Left lung (tissue), 10 donors: Measurements from ENCODE around the gene MXD1. TPM values are rescaled to one million over a fixed set of nuclear protein-coding genes. Genes with fewer than 3 reads are reported as not detected.

ENCODE experiments used
- ATAC-seq: fragments of 200-7000 bp; cut with Tn5 transposase; one replicate; pipeline ENCODE4 v1.9.1; 2020; ENCODE audit warnings: moderate library complexity
- DNase-seq, 4 donors: peaks; one replicate each; pipeline ENCODE4 v3.0.0-alpha.2; 2013 to 2020
- H3K27ac ChIP-seq, 2 donors: fragments of 200-600 bp; sonication (generic) in 1 of 2; one replicate each; pipeline versions ENCODE4 v1.5.0 to v1.8.0; 2020 to 2021
- H3K27me3 ChIP-seq, 2 donors: fragments of 200-600 bp; sonication (generic) in 1 of 2; one replicate each; pipeline versions ENCODE4 v1.5.0 to v1.8.0; 2020 to 2021
- H3K36me3 ChIP-seq, 2 donors: fragments of 200-600 bp; sonication (generic) in 1 of 2; one replicate each; pipeline versions ENCODE4 v1.5.0 to v1.8.0; 2020 to 2021
- H3K4me1 ChIP-seq, 2 donors: fragments of 200-600 bp; one replicate each; pipeline ENCODE4 v1.8.0; 2021
- H3K4me3 ChIP-seq, 2 donors: fragments of 200-600 bp; sonication (generic) in 1 of 2; one replicate each; pipeline versions ENCODE4 v1.5.0 to v1.8.0; 2020 to 2021; ENCODE audit warnings: mild to moderate bottlenecking in 1 of 2
- H3K9me3 ChIP-seq, 2 donors: fragments of 200-600 bp; sonication (generic) in 1 of 2; one replicate each; pipeline versions ENCODE4 v1.5.0 to v1.8.0; 2020 to 2021
- CTCF ChIP-seq, 2 donors: fragments of 200-600 bp; sonication (generic) in 1 of 2; IDR thresholded peaks; one replicate each; pipeline versions ENCODE4 v1.5.0 to v1.8.0; 2021; ENCODE audit warnings: antibody characterized with exemption in 2 of 2
- intact Hi-C, 2 donors: fragments of 100-400 bp; cut with DNase I; formaldehyde crosslinking; loops; one replicate each; pipeline versions ENCODE4 v1.11.2 to v1.14.2; 2022
- polyA plus RNA-seq, 6 donors: library from polyadenylated mRNA; unstranded; fragments of 120-200 nt; gene quantifications; one replicate each; pipeline ENCODE4 v1.2.1, GENCODE V29; 2013; ENCODE audit not compliant: insufficient read length in 6 of 6
- total RNA-seq, 2 donors: library from RNA; stranded (reverse); fragmentation: NEBNext Ultra II Directional; extraction: Animal tissue kit (Norgen Biotek cat#: 25700); gene quantifications; one replicate each; pipeline ENCODE4 v1.2.1, GENCODE V29; 2021
- donor health status: DM: no; HTN: yes; CAD: no.
- donor health status: DM: no; HTN: no; CAD: no.

MXD1 gene
- total and polyA plus RNA-seq, 8 donors, result 9.3 to 82.4 (median 12.8) TPM

GRCh38 chr2:69972822-69973221 lies 57.9 kb downstream of the MXD1 start:
- Histone ChIP-seq H3K27ac (no peak overlapping the region), H3K9me3 (no peaks in the 10 kb centered on the region), H3K4me3 (no peak overlapping the region), H3K27me3 (no peaks in the 10 kb centered on the region), H3K36me3 (no peaks in the 10 kb centered on the region), H3K4me1 (peaks cover 0 to 25% of the 10 kb centered on the region in 2 donors)
- intact Hi-C loops, result no loop called here
- TF ChIP-seq CTCF (IDR thresholded peaks at IDR 0.05), result no peak
- no peak for DNase-seq
- ATAC-seq, result peak; percentile 28

- intact Hi-C loops, result no loop called here
- no peak for TF ChIP-seq CTCF (IDR thresholded peaks at IDR 0.05)
- Histone ChIP-seq H3K27ac (no peak overlapping the region), H3K27me3 (no peaks in the 10 kb centered on the region), H3K9me3 (no peaks in the 10 kb centered on the region), H3K36me3 (no peaks in the 10 kb centered on the region), H3K4me3 (no peak overlapping the region), H3K4me1 (peaks cover 0 to 30% of the 10 kb centered on the region in 2 donors)
- no peak for DNase-seq
- peak; percentile 81 for ATAC-seq
These were observed 58.4 kb downstream of the MXD1 start for GRCh38 chr2:69973335-69973735.

- no peaks in the 10 kb centered on the region for H3K27me3 ChIP-seq
- peak overlapping the region; percentile 7 to 93 for H3K27ac ChIP-seq
- H3K9me3 ChIP-seq, result no peaks in the 10 kb centered on the region
- H3K4me3 ChIP-seq, result no peak overlapping the region
- H3K4me1 ChIP-seq, result peaks cover 0 to 44% of the 10 kb centered on the region in 2 donors
- no peak for TF ChIP-seq CTCF (IDR thresholded peaks at IDR 0.05)
- no peaks in the 10 kb centered on the region for H3K36me3 ChIP-seq
- no peak for ATAC-seq
- no peak for DNase-seq
- intact Hi-C loops, result no loop called here
These were observed 60.4 kb downstream of the MXD1 start for GRCh38 chr2:69975136-69975852.

- intact Hi-C loops, result no loop called here
- Histone ChIP-seq H3K4me1 (peaks cover 0 to 44% of the 10 kb centered on the region in 2 donors), H3K9me3 (no peaks in the 10 kb centered on the region), H3K4me3 (no peak overlapping the region), H3K36me3 (no peaks in the 10 kb centered on the region), H3K27me3 (no peaks in the 10 kb centered on the region), H3K27ac (peak overlapping the region in 1 of 2 donors; percentile 93)
- DNase-seq (peak in 2 of 4 donors; percentile 50 to 83), ATAC-seq (no peak)
- TF ChIP-seq CTCF (IDR thresholded peaks at IDR 0.05), result no peak
These were observed 61.0 kb downstream of the MXD1 start for GRCh38 chr2:69975853-69976462.

- Histone ChIP-seq H3K27ac (peak overlapping the region in 1 of 2 donors; percentile 93), H3K36me3 (no peaks in the 10 kb centered on the region), H3K4me1 (peaks cover 0 to 44% of the 10 kb centered on the region in 2 donors), H3K27me3 (no peaks in the 10 kb centered on the region), H3K4me3 (no peak overlapping the region), H3K9me3 (no peaks in the 10 kb centered on the region)
- TF ChIP-seq CTCF (IDR thresholded peaks at IDR 0.05), result no peak
- DNase-seq (no peak), ATAC-seq (no peak)
- intact Hi-C loops, result no loop called here
These were observed 62.3 kb downstream of the MXD1 start for GRCh38 chr2:69977186-69977585.
